GM23338 (cell line): ENCODE results near the gene LIX1L.

Experiments
- CREB1 ChIP-seq: fragments of 250-450 bp; sonication (Bioruptor Pico); IDR thresholded peaks from 2 replicates; pipeline ENCODE4 v1.5.0; 2020; ENCODE audit warnings: low read depth, mild to moderate bottlenecking, moderate library complexity
- EZH2 ChIP-seq: fragments of 200-600 bp; sonication (generic); IDR thresholded peaks from one replicate; pipeline ENCODE4 v1.8.0; 2017; ENCODE audit warnings: antibody characterized with exemption, mild to moderate bottlenecking, low read depth; ENCODE audit not compliant: unreplicated experiment
- EZH2phosphoT487 ChIP-seq: fragments of 200-600 bp; sonication (generic); IDR thresholded peaks from one replicate; pipeline ENCODE4 v1.8.1; 2018; ENCODE audit warnings: antibody characterized with exemption; ENCODE audit not compliant: unreplicated experiment
- JUNB ChIP-seq: IDR thresholded peaks from one replicate; pipeline ENCODE4 v1.6.1; 2016; ENCODE audit warnings: antibody characterized with exemption; ENCODE audit not compliant: unreplicated experiment
- NANOG ChIP-seq: IDR thresholded peaks from 2 replicates; pipeline ENCODE4 v1.6.1; 2016; ENCODE audit warnings: antibody characterized with exemption, borderline replicate concordance
- POLR2AphosphoS5 ChIP-seq: IDR thresholded peaks from 2 replicates; pipeline ENCODE4 v1.6.1; 2016; ENCODE audit warnings: antibody characterized with exemption, low read depth
- TF ChIP-seq, protein P1 (sequence below), 2 experiments: fragments of 200-600 bp in 1 of 2; sonication (generic) in 1 of 2; conservative IDR thresholded peaks; 2 replicates each; pipeline versions ENCODE4 v1.5.1 to v1.6.1; 2016 to 2017; ENCODE audit warnings: antibody characterized with exemption in 2 of 2, low read depth in 2 of 2, mild to moderate bottlenecking in 2 of 2, moderate library complexity in 1 of 2
- TF ChIP-seq, protein P2 (sequence below): IDR thresholded peaks from one replicate; pipeline ENCODE4 v1.6.1; 2018; ENCODE audit warnings: antibody characterized with exemption; ENCODE audit not compliant: unreplicated experiment
- TF ChIP-seq, protein P3 (sequence below): fragments of 250-450 bp; sonication (Bioruptor Pico); IDR thresholded peaks from 2 replicates; pipeline ENCODE4 v1.5.0; 2020; ENCODE audit warnings: mild to moderate bottlenecking, moderate library complexity

DNA sequence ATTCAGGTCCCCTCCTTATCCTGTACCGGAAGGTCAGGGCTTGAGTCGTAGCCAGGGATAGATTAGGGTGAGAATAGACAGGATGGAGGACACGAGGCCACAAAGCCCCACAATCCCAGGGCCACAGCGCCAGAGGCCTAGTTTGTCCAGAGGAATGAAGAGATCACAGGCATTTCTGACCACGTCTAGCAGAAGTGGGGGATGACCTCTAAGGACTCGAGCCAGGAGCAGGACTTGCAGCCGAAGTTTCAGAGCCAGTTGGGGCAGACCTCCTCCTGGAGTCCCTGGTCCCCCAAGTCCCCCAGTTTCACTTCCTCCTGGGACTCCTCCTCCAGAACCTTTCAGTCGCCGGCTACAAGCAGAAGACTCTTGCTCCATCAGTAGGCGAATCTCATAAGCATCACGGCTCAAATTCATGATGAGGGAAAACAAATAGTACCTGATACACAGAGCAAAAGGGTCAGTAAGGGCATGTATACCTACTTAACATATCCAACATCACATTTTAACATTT lies 45.6 kb downstream of the LIX1L start:
- TF ChIP-seq, protein P1, sequence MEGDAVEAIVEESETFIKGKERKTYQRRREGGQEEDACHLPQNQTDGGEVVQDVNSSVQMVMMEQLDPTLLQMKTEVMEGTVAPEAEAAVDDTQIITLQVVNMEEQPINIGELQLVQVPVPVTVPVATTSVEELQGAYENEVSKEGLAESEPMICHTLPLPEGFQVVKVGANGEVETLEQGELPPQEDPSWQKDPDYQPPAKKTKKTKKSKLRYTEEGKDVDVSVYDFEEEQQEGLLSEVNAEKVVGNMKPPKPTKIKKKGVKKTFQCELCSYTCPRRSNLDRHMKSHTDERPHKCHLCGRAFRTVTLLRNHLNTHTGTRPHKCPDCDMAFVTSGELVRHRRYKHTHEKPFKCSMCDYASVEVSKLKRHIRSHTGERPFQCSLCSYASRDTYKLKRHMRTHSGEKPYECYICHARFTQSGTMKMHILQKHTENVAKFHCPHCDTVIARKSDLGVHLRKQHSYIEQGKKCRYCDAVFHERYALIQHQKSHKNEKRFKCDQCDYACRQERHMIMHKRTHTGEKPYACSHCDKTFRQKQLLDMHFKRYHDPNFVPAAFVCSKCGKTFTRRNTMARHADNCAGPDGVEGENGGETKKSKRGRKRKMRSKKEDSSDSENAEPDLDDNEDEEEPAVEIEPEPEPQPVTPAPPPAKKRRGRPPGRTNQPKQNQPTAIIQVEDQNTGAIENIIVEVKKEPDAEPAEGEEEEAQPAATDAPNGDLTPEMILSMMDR (conservative IDR thresholded peaks at IDR 0.05; ENCODE audit: low read depth in 2 of 2), result no peak
- TF ChIP-seq NANOG, result no peak
- TF ChIP-seq, protein P2, sequence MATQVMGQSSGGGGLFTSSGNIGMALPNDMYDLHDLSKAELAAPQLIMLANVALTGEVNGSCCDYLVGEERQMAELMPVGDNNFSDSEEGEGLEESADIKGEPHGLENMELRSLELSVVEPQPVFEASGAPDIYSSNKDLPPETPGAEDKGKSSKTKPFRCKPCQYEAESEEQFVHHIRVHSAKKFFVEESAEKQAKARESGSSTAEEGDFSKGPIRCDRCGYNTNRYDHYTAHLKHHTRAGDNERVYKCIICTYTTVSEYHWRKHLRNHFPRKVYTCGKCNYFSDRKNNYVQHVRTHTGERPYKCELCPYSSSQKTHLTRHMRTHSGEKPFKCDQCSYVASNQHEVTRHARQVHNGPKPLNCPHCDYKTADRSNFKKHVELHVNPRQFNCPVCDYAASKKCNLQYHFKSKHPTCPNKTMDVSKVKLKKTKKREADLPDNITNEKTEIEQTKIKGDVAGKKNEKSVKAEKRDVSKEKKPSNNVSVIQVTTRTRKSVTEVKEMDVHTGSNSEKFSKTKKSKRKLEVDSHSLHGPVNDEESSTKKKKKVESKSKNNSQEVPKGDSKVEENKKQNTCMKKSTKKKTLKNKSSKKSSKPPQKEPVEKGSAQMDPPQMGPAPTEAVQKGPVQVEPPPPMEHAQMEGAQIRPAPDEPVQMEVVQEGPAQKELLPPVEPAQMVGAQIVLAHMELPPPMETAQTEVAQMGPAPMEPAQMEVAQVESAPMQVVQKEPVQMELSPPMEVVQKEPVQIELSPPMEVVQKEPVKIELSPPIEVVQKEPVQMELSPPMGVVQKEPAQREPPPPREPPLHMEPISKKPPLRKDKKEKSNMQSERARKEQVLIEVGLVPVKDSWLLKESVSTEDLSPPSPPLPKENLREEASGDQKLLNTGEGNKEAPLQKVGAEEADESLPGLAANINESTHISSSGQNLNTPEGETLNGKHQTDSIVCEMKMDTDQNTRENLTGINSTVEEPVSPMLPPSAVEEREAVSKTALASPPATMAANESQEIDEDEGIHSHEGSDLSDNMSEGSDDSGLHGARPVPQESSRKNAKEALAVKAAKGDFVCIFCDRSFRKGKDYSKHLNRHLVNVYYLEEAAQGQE, result no peak
- no peak for TF ChIP-seq EZH2phosphoT487
- TF ChIP-seq EZH2, result no peak
- no peak for TF ChIP-seq POLR2AphosphoS5
- TF ChIP-seq, protein P3, sequence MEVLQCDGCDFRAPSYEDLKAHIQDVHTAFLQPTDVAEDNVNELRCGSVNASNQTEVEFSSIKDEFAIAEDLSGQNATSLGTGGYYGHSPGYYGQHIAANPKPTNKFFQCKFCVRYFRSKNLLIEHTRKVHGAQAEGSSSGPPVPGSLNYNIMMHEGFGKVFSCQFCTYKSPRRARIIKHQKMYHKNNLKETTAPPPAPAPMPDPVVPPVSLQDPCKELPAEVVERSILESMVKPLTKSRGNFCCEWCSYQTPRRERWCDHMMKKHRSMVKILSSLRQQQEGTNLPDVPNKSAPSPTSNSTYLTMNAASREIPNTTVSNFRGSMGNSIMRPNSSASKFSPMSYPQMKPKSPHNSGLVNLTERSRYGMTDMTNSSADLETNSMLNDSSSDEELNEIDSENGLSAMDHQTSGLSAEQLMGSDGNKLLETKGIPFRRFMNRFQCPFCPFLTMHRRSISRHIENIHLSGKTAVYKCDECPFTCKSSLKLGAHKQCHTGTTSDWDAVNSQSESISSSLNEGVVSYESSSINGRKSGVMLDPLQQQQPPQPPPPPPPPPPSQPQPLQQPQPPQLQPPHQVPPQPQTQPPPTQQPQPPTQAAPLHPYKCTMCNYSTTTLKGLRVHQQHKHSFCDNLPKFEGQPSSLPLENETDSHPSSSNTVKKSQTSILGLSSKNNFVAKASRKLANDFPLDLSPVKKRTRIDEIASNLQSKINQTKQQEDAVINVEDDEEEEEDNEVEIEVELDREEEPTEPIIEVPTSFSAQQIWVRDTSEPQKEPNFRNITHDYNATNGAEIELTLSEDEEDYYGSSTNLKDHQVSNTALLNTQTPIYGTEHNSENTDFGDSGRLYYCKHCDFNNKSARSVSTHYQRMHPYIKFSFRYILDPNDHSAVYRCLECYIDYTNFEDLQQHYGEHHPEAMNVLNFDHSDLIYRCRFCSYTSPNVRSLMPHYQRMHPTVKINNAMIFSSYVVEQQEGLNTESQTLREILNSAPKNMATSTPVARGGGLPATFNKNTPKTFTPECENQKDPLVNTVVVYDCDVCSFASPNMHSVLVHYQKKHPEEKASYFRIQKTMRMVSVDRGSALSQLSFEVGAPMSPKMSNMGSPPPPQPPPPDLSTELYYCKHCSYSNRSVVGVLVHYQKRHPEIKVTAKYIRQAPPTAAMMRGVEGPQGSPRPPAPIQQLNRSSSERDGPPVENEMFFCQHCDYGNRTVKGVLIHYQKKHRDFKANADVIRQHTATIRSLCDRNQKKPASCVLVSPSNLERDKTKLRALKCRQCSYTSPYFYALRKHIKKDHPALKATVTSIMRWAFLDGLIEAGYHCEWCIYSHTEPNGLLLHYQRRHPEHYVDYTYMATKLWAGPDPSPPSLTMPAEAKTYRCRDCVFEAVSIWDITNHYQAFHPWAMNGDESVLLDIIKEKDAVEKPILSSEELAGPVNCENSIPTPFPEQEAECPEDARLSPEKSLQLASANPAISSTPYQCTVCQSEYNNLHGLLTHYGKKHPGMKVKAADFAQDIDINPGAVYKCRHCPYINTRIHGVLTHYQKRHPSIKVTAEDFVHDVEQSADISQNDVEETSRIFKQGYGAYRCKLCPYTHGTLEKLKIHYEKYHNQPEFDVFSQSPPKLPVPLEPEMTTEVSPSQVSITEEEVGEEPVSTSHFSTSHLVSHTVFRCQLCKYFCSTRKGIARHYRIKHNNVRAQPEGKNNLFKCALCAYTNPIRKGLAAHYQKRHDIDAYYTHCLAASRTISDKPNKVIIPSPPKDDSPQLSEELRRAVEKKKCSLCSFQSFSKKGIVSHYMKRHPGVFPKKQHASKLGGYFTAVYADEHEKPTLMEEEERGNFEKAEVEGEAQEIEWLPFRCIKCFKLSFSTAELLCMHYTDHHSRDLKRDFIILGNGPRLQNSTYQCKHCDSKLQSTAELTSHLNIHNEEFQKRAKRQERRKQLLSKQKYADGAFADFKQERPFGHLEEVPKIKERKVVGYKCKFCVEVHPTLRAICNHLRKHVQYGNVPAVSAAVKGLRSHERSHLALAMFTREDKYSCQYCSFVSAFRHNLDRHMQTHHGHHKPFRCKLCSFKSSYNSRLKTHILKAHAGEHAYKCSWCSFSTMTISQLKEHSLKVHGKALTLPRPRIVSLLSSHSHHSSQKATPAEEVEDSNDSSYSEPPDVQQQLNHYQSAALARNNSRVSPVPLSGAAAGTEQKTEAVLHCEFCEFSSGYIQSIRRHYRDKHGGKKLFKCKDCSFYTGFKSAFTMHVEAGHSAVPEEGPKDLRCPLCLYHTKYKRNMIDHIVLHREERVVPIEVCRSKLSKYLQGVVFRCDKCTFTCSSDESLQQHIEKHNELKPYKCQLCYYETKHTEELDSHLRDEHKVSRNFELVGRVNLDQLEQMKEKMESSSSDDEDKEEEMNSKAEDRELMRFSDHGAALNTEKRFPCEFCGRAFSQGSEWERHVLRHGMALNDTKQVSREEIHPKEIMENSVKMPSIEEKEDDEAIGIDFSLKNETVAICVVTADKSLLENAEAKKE (CRISPR knock-in tag), result no peak
- no peak for TF ChIP-seq CREB1
- TF ChIP-seq JUNB, result no peak
